ENCODE data around the gene LRRC8A. TPM values are rescaled to one million over a fixed set of nuclear protein-coding genes. Genes with fewer than 3 reads are reported as not detected.
A peak's percentile ranks its signal among the peaks of the same experiment; 100 is the strongest.

The LRRC8A gene
- 10 to 100 TPM; 35.0 to 35.8 TPM for total RNA-seq
- 18.5 TPM for polyA plus RNA-seq (2013, experiment 1 of 2)
- polyA plus RNA-seq (2013, experiment 2 of 2), result 19.1 TPM
- 13.6 to 84.2 (median 42.9) reads per million in 172 experiments for total RNA-seq

DNA sequence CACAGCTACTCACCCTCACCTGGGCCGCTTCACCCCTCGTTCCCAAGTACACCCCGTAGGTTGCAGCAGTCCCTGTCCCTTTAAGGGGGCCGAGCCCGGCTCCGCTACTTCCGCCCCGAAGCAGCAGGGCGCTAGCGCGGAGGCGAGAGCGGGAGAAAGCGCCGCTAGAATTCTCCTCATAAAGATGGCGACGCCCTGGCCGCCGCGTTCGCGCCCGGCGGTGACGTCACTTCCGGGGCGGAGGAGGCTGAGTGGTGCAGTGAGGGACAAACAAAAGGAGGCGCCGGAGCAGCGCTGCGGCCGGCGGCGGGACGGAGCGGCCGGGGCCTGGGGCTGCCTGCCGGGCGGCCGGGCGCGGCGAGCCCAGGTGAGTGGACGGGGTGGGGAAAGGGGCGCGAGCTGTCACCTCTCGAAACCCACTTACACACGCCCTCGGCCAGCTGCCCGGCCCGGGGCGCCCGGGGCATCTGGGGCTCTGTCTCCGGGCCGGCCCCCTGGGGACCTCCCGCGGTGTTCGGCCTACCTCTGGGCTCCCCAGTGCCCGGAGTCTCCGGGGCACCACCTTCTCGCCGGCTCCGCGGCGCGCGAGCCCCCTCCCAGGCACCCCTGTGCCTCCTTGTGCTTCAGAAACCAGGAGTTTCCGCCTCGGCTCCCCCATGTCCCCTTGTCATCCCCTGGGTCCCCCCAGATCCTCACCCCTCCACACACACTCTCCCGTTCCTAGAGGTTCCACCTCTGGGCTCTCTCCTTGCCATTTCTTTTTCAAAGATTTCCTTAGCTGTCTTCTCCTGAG is at the start of gene LRRC8A, which contains the start of gene KYAT1:
LRRC8A (plus strand) TSS at position 250 of the 793 bp plus-strand sequence. CDS start 25,032 bp downstream, outside the sequence.
KYAT1 (minus strand) TSS at position 67 of the 793 bp plus-strand sequence. CDS start 36,545 bp downstream, outside the sequence.
- no peaks in the 10 kb centered on the region for H3K9me3 Mint-ChIP-seq
- peak within 1 kb of the TSS; percentile 72 to 77 for H3K27ac ChIP-seq (ENCODE audit: low read depth in 1 of 2, low read length in 2 of 2)
- peaks cover 76% of the 10 kb centered on the region for H3K4me1 Mint-ChIP-seq (ENCODE audit: low read depth)
- peak within 1 kb of the TSS; percentile 98 for H3K4me3 Mint-ChIP-seq
- no peaks in the 10 kb centered on the region for H3K9me3 ChIP-seq (ENCODE audit: control insufficient read depth in 1 of 2, insufficient read depth in 1 of 2, low read length in 2 of 2)
- POLR2A ChIA-PET, result interaction anchor here (0.5 to 2.5 kb wide), 8 partner anchors 13 to 71 kb away, joined by 3 to 35 read pairs (median 5); partner anchors contain the start of genes ENDOG and SPOUT1
- peaks cover 55% of the 10 kb centered on the region for H3K4me1 ChIP-seq (ENCODE audit: insufficient read depth, low read length)
- H3K27me3 Mint-ChIP-seq, result no peaks in the 10 kb centered on the region
- H3K36me3 ChIP-seq (ENCODE audit: insufficient read depth, low read length), result peaks cover 24% of the 10 kb centered on the region
- intact Hi-C loops (cut with DNase I, micrococcal nuclease), result loop anchor here (1.0 to 5.0 kb wide), 11 partner anchors 19 to 1700 kb away; partner anchors contain the start of genes ENDOG (in 2 of the 2), DOLK (in 1 of the 2), LRSAM1 (in 1 of the 2) and MIGA2 (in 1 of the 2)
- peak; percentile 95 to 99 (median 98) for DNase-seq
- no peaks in the 10 kb centered on the region for H3K27me3 ChIP-seq (ENCODE audit: control insufficient read depth in 1 of 2, insufficient read depth in 2 of 2, low read length in 2 of 2)
- peak; percentile 93 for ATAC-seq (ENCODE audit: poor library complexity)
- H3K4me3 ChIP-seq (ENCODE audit: low read length), result peak within 1 kb of the TSS; percentile 98
- CTCF ChIA-PET, result interaction anchor here (0.7 to 1.7 kb wide), 5 partner anchors 18 to 184 kb away, joined by 3 to 5 read pairs (median 4); partner anchors contain the start of gene ENDOG
- peaks cover 48% of the 10 kb centered on the region for H3K36me3 Mint-ChIP-seq (ENCODE audit: low read depth)
- H3K27ac Mint-ChIP-seq, result peak within 1 kb of the TSS; percentile 90
- no peak for TF ChIP-seq CTCF (IDR thresholded peaks at IDR 0.05)

- Histone ChIP-seq H3K4me3 (ENCODE audit: low read length) (no peak overlapping the region), H3K36me3 (ENCODE audit: insufficient read depth, low read length) (peaks cover 29% of the 10 kb centered on the region), H3K9me3 (ENCODE audit: control insufficient read depth in 1 of 2, insufficient read depth in 1 of 2, low read length in 2 of 2) (no peaks in the 10 kb centered on the region), H3K4me1 (ENCODE audit: insufficient read depth, low read length) (peaks cover 14% of the 10 kb centered on the region), H3K27me3 (ENCODE audit: control insufficient read depth in 1 of 2, insufficient read depth in 2 of 2, low read length in 2 of 2) (no peaks in the 10 kb centered on the region), H3K27ac (ENCODE audit: low read depth in 1 of 2, low read length in 2 of 2) (no peak overlapping the region)
- Mint-ChIP-seq H3K4me1 (ENCODE audit: low read depth) (peaks cover 15% of the 10 kb centered on the region), H3K9me3 (no peaks in the 10 kb centered on the region), H3K4me3 (no peak overlapping the region), H3K27ac (no peak overlapping the region), H3K36me3 (ENCODE audit: low read depth) (peaks cover 23% of the 10 kb centered on the region), H3K27me3 (no peaks in the 10 kb centered on the region)
- DNase-seq (no peak), ATAC-seq (ENCODE audit: poor library complexity) (no peak)
- TF ChIP-seq CTCF (IDR thresholded peaks at IDR 0.05), result no peak
- ChIA-PET POLR2A (no interaction called here), CTCF (no interaction called here)
- intact Hi-C loops (cut with DNase I, micrococcal nuclease), result no loop called here
Measured at GRCh38 chr9:128833696-128834095, 48.2 kb upstream of the LRRC8A start.

DNA sequence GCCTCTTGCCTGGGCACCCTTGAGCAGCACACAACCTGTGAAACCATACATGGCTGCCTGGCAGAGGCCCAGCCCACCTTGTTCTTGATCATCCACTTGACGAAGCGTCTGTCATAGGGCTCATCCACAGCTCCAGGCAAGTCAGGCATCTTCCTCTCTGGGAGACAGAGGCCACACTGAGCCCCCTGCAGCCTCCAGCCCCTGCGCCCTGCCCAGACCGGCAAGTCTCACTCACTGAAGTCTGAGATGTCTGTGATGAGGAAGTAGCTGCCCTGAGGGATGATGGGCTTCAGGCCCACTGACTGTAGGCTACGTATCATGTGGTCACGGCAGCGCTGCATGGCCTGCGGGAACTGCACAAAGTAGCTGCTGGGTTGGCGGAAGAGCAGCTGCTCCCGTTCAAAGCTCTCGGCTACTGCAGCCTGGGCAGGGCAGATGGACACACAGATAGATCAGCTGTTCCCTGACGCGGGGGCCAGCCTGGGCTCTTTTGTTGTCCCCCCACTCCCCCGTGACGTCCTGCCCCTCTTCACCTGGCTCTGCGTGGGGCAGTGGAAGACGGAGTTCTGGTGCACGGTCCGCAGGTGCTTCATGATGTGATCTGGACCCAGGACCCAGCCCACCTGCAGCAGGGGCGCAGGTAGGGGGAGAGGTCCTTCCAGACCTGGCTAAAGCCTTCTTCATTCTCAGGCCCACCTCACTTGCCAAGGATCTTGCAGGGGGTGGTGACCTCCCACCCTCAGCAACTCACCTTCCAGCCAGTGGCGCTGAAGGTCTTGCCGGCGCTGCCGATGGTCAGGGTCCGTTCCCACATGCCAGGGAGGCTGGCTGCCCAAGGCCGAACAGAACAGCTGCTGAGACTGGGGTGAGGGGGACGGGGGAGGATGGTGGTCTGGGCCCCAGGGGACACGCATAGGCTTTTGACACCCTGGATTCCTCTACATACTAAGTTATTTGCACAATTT is 46.4 kb upstream of the LRRC8A start:
- ChIA-PET CTCF (no interaction called here), POLR2A (no interaction called here)
- no peaks in the 10 kb centered on the region for H3K27me3 Mint-ChIP-seq
- no peak for ATAC-seq (ENCODE audit: poor library complexity)
- Histone ChIP-seq H3K9me3 (ENCODE audit: control insufficient read depth in 1 of 2, insufficient read depth in 1 of 2, low read length in 2 of 2) (no peaks in the 10 kb centered on the region), H3K4me1 (ENCODE audit: insufficient read depth, low read length) (no peaks in the 10 kb centered on the region), H3K36me3 (ENCODE audit: insufficient read depth, low read length) (peaks cover 29% of the 10 kb centered on the region), H3K27ac (ENCODE audit: low read depth in 1 of 2, low read length in 2 of 2) (no peak overlapping the region), H3K4me3 (ENCODE audit: low read length) (no peak overlapping the region), H3K27me3 (ENCODE audit: control insufficient read depth in 1 of 2, insufficient read depth in 2 of 2, low read length in 2 of 2) (no peaks in the 10 kb centered on the region)
- H3K9me3 Mint-ChIP-seq, result no peaks in the 10 kb centered on the region
- intact Hi-C loops (cut with DNase I, micrococcal nuclease), result no loop called here
- DNase-seq, result no peak
- no peak overlapping the region for H3K4me3 Mint-ChIP-seq
- H3K36me3 Mint-ChIP-seq (ENCODE audit: low read depth), result peaks cover 15% of the 10 kb centered on the region
- TF ChIP-seq CTCF (IDR thresholded peaks at IDR 0.05), result no peak
- H3K27ac Mint-ChIP-seq, result no peak overlapping the region
- no peaks in the 10 kb centered on the region for H3K4me1 Mint-ChIP-seq (ENCODE audit: low read depth)

Data from CD4-positive, alpha-beta T cell (primary cell).